22Rv1 (cell line): ENCODE data around the gene PARD3.

Experiments
- H3K27ac ChIP-seq: fragments of 450-650 bp; 2 replicates; pipeline ENCODE4 v1.5.1; 2017
- CTCF ChIP-seq: fragments of 450-650 bp; IDR thresholded peaks from 2 replicates; pipeline ENCODE4 v1.5.1; 2017; ENCODE audit warnings: mild to moderate bottlenecking
- ZFX ChIP-seq: fragments of 450-650 bp; IDR thresholded peaks from 2 replicates; pipeline ENCODE4 v1.6.1; 2017; ENCODE audit warnings: antibody characterized with exemption, borderline replicate concordance

PARD3 gene

GRCh38 chr10:34537629-34538231, 277.4 kb downstream of the PARD3 start:
- H3K27ac ChIP-seq: no peak overlapping the region
- TF ChIP-seq CTCF (no peak), ZFX (no peak)

GRCh38 chr10:34535872-34536271, 279.2 kb downstream of the PARD3 start:
- no peak overlapping the region for H3K27ac ChIP-seq
- TF ChIP-seq CTCF (no peak), ZFX (no peak)

- H3K27ac ChIP-seq: no peak overlapping the region
- TF ChIP-seq ZFX (no peak), CTCF (no peak)
These were observed 284.3 kb downstream of the PARD3 start for GRCh38 chr10:34530778-34531177.

GRCh38 chr10:34528320-34528719, 286.8 kb downstream of the PARD3 start:
- no peak overlapping the region for H3K27ac ChIP-seq
- TF ChIP-seq CTCF (no peak), ZFX (no peak)

GRCh38 chr10:34526758-34527730, 288.1 kb downstream of the PARD3 start:
- H3K27ac ChIP-seq: no peak overlapping the region
- no peak for TF ChIP-seq CTCF
- no peak for TF ChIP-seq ZFX

- H3K27ac ChIP-seq: no peak overlapping the region
- TF ChIP-seq ZFX (no peak), CTCF (no peak)
These were observed 288.9 kb downstream of the PARD3 start for GRCh38 chr10:34526186-34526585.
